ENCODE results near the gene ZCCHC2. TPM values are rescaled to one million over a fixed set of nuclear protein-coding genes. Genes with fewer than 3 reads are reported as not detected.

Gene ZCCHC2
- total RNA-seq (10 to 100 TPM; 33.5 to 34.7 TPM), polyA plus RNA-seq (1 to 10 TPM; 6.9 to 7.0 TPM)
- long read RNA-seq, donor 1, partial matches to known transcripts = 1 of 10 reads
- long read RNA-seq, donor 1, other reads (novel, unspliced or antisense) = 7 of 10 reads
- long read RNA-seq, donor 2, partial matches to known transcripts = 4 of 8 reads
- long read RNA-seq, donor 2, other reads (novel, unspliced or antisense) = 4 of 8 reads

DNA sequence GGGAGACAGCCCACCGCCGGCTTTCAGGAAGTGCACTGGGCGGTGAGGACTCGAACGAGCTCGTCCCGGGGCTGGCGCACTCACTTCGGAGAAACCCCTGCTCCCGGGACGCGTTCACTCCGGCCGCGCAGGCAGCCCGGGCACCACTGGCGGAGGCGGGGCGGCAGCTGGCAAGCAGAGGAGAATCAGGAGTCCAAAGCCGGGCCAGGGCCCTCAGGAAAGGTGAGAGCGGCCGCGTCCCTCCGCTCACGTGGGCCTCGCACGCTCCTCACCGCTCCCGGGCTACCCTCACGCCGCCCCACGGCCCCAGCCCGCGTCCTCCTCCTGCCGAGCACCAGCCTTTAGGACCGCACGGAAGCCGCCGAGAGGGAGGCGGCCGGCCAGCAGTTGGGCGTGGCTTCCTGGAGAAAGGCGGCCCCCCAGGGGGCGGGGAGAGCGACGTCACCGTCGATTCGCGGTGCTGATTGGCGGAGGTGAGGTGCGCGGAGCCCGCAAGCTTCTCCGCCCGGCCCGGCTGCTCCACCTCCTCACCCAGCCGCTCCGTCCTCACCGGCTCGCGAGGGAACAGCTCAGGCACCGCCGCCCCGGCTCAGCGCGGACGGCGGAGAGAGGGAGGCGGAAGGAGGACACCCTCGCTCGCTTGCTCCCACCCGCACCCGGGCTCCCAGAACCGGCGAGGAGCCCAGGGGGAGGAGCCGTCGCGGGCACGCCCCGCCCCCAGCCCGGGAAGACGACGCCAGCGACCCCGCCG, at the start of gene ZCCHC2:
Gene ZCCHC2, plus strand, starts transcription at position 522 of the 751 bp plus-strand sequence. CDS start 400 bp downstream, outside the sequence.
- DNase-seq = peak; percentile 99
- WGBS, 2 donors = 0 to 1% methylated on average over 59 to 87 of the region's 87 CpGs
- Histone ChIP-seq H3K9me3 (ENCODE audit: control insufficient read depth, low read length) (no peaks in the 10 kb centered on the region), H3K27ac (ENCODE audit: low read depth in 1 of 2, low read length in 2 of 2) (peak within 1 kb of the TSS; percentile 90 to 93), H3K36me3 (ENCODE audit: control insufficient read depth in 1 of 2, insufficient read depth in 2 of 2, low read length in 1 of 2) (no peaks in the 10 kb centered on the region), H3K4me3 (ENCODE audit: low read length in 2 of 2) (peak within 1 kb of the TSS; percentile 89 to 97), H3K4me1 (ENCODE audit: control insufficient read depth in 1 of 2, insufficient read depth in 2 of 2, low read length in 2 of 2) (no peaks in the 10 kb centered on the region), H3K27me3 (ENCODE audit: control insufficient read depth in 1 of 2, insufficient read depth in 2 of 2, low read length in 1 of 2) (no peaks in the 10 kb centered on the region)
- ATAC-seq (ENCODE audit: low FRiP score) = peak; percentile 95
- intact Hi-C loops (cut with DNase I) = loop anchor here (1.0 to 5.0 kb wide), 3 partner anchors 86 to 97 kb away; no protein-coding TSS in a partner anchor

DNA sequence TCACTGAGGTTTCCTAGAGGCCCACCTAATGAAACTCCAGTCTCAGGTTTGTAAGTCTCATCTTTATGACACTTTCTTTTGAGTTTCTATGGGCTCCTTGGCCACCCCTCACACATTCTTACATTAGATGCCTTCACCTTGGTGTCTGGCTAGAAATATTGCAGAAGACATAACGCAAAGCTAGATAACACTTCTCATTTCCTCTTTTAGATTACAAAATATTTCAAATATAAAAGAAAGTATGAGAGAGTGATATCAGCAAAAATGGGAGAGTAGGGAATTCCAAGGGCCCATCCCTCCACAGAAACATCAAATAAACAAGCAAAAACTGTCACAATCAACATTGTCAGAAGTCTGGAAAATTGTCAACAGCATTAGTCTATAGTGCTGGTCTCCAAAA, 43.3 kb upstream of the ZCCHC2 start:
- intact Hi-C loops (cut with DNase I) = no loop called here
- H3K27ac ChIP-seq (ENCODE audit: low read depth in 1 of 2, low read length in 2 of 2) = no peak overlapping the region
- 77 to 86% methylated on average over 1 of the region's 1 CpG for WGBS, 2 donors
- H3K9me3 ChIP-seq (ENCODE audit: control insufficient read depth, low read length) = peaks cover 4% of the 10 kb centered on the region
- DNase-seq = no peak
- H3K27me3 ChIP-seq (ENCODE audit: control insufficient read depth in 1 of 2, insufficient read depth in 2 of 2, low read length in 1 of 2) = peaks cover 0 to 1% of the 10 kb centered on the region in 2 donors
- ATAC-seq (ENCODE audit: low FRiP score) = no peak
- no peaks in the 10 kb centered on the region for H3K4me1 ChIP-seq (ENCODE audit: control insufficient read depth in 1 of 2, insufficient read depth in 2 of 2, low read length in 2 of 2)
- H3K4me3 ChIP-seq (ENCODE audit: low read length in 2 of 2) = no peak overlapping the region
- H3K36me3 ChIP-seq (ENCODE audit: control insufficient read depth in 1 of 2, insufficient read depth in 2 of 2, low read length in 1 of 2) = no peaks in the 10 kb centered on the region

DNA sequence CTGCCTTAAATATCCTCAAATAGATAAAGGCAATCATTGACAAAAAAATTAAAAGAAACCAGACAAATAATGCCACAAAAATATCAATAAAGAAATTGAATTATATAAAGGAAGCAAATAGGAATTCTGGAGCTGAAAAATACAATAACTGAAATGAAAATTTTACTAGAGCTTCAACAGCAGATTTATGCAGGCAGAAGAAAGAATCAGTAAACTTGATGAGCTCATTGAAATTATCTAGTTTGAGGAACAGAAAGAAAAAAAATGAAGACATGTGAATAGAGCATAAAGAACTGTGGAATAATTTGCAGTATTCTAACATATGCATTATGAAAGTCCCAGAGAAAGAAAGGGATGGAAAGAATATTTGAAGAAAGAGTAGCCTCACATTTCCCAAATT, 41.9 kb upstream of the ZCCHC2 start:
- H3K27me3 ChIP-seq (ENCODE audit: control insufficient read depth in 1 of 2, insufficient read depth in 2 of 2, low read length in 1 of 2) = peaks cover 0 to 1% of the 10 kb centered on the region in 2 donors
- ATAC-seq (ENCODE audit: low FRiP score) = no peak
- intact Hi-C loops (cut with DNase I) = no loop called here

DNA sequence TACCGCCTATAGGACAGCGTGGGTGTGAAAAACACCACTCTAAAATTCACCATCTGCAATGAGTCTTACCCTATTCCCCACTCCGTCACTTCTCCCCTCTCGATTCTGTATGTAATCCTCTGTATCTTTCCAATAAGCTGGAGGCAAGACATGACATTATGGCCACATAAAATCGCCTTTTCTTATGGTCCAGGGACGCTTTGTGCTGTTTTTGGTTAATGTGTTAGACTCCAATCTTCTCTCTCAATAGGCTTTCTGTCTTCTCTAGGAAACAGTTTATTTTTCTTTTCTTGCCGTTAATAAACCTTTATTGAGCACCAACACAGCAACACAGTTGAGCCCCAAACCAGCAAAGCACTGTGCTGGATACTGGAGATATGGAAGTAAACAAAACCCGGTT, 37.9 kb upstream of the ZCCHC2 start:
- Histone ChIP-seq H3K9me3 (ENCODE audit: control insufficient read depth, low read length) (peaks cover 2% of the 10 kb centered on the region), H3K4me3 (ENCODE audit: low read length in 2 of 2) (no peak overlapping the region), H3K36me3 (ENCODE audit: control insufficient read depth in 1 of 2, insufficient read depth in 2 of 2, low read length in 1 of 2) (no peaks in the 10 kb centered on the region), H3K27ac (ENCODE audit: low read depth in 1 of 2, low read length in 2 of 2) (no peak overlapping the region), H3K27me3 (ENCODE audit: control insufficient read depth in 1 of 2, insufficient read depth in 2 of 2, low read length in 1 of 2) (peaks cover 0 to 1% of the 10 kb centered on the region in 2 donors), H3K4me1 (ENCODE audit: control insufficient read depth in 1 of 2, insufficient read depth in 2 of 2, low read length in 2 of 2) (peaks cover 0 to 1% of the 10 kb centered on the region in 2 donors)
- no peak for ATAC-seq (ENCODE audit: low FRiP score)
- DNase-seq = no peak
- intact Hi-C loops (cut with DNase I) = no loop called here
- 69 to 72% methylated on average over 8 of the region's 8 CpGs for WGBS, 2 donors

More for the DNA sequence above, 41.9 kb upstream of the ZCCHC2 start:
- Histone ChIP-seq H3K4me1 (ENCODE audit: control insufficient read depth in 1 of 2, insufficient read depth in 2 of 2, low read length in 2 of 2) (peaks cover 0 to 1% of the 10 kb centered on the region in 2 donors), H3K27ac (ENCODE audit: low read depth in 1 of 2, low read length in 2 of 2) (no peak overlapping the region), H3K4me3 (ENCODE audit: low read length in 2 of 2) (no peak overlapping the region), H3K9me3 (ENCODE audit: control insufficient read depth, low read length) (peaks cover 2% of the 10 kb centered on the region), H3K36me3 (ENCODE audit: control insufficient read depth in 1 of 2, insufficient read depth in 2 of 2, low read length in 1 of 2) (no peaks in the 10 kb centered on the region)
- no peak for DNase-seq

DNA sequence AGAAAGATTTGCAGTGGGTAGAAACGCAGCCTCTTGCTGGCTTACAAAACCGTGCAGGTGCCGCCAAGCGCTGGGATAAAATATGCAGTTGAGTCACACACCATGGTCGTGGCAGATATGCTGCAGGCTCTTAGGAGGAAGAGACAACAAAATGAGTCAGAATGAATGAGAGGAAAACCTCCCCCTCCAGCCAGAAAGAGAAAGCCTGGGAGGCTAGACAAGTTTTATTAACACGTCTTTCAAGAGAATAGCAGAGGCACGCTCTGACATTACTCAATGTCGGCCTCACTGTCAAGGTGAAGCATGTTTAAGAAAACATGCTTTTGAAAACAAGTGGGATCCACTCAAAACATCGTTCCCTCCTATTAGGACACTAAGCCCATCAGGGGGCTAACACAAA, 37.1 kb upstream of the ZCCHC2 start:
- intact Hi-C loops (cut with DNase I) = no loop called here
- peaks cover 0 to 1% of the 10 kb centered on the region in 2 donors for H3K4me1 ChIP-seq (ENCODE audit: control insufficient read depth in 1 of 2, insufficient read depth in 2 of 2, low read length in 2 of 2)
- WGBS, 2 donors = 27 to 28% methylated on average over 9 of the region's 9 CpGs
- no peaks in the 10 kb centered on the region for H3K27me3 ChIP-seq (ENCODE audit: control insufficient read depth in 1 of 2, insufficient read depth in 2 of 2, low read length in 1 of 2)
- DNase-seq (no peak), ATAC-seq (ENCODE audit: low FRiP score) (no peak)
- H3K4me3 ChIP-seq (ENCODE audit: low read length in 2 of 2) = no peak overlapping the region
- H3K27ac ChIP-seq (ENCODE audit: low read depth in 1 of 2, low read length in 2 of 2) = no peak overlapping the region
- no peaks in the 10 kb centered on the region for H3K9me3 ChIP-seq (ENCODE audit: control insufficient read depth, low read length)
- no peaks in the 10 kb centered on the region for H3K36me3 ChIP-seq (ENCODE audit: control insufficient read depth in 1 of 2, insufficient read depth in 2 of 2, low read length in 1 of 2)

DNA sequence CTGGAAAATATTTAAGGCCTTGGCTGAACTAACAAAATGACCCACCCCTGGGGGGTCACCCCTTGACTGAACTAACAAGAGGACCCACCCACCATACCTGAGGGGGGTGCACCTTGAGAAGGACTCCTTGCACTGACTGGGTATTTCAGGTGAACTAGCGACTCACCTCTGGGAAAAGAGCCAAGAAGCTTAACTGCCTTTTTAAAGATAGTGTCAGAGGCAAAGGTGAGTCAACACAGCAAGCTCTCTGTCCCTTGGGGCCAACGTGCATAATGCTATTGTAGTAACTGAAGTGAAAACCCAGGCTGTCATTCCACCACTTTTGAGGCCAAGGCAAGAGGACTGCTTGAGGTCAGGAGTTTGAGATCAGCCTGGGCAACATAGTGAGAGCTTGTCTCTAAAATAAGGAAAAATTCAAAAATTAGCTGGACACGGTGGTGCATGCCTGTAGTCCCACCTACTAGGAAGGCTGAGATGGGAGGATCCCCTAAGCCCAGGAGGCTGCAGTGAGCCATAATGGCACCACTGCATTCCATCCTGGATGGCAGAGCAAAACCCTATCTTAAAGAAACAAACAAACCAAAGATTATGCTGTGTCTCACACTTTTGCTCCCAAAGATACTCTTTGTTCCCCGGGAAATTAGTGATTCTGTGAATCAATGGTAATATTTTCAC, 36.4 kb upstream of the ZCCHC2 start:
- Histone ChIP-seq H3K36me3 (ENCODE audit: control insufficient read depth in 1 of 2, insufficient read depth in 2 of 2, low read length in 1 of 2) (no peaks in the 10 kb centered on the region), H3K27ac (ENCODE audit: low read depth in 1 of 2, low read length in 2 of 2) (no peak overlapping the region), H3K4me1 (ENCODE audit: control insufficient read depth in 1 of 2, insufficient read depth in 2 of 2, low read length in 2 of 2) (peaks cover 0 to 1% of the 10 kb centered on the region in 2 donors), H3K9me3 (ENCODE audit: control insufficient read depth, low read length) (no peaks in the 10 kb centered on the region), H3K27me3 (ENCODE audit: control insufficient read depth in 1 of 2, insufficient read depth in 2 of 2, low read length in 1 of 2) (no peaks in the 10 kb centered on the region), H3K4me3 (ENCODE audit: low read length in 2 of 2) (no peak overlapping the region)
- DNase-seq (no peak), ATAC-seq (ENCODE audit: low FRiP score) (no peak)
- intact Hi-C loops (cut with DNase I) = no loop called here
- WGBS, 2 donors = 78 to 80% methylated on average over 4 of the region's 4 CpGs

DNA sequence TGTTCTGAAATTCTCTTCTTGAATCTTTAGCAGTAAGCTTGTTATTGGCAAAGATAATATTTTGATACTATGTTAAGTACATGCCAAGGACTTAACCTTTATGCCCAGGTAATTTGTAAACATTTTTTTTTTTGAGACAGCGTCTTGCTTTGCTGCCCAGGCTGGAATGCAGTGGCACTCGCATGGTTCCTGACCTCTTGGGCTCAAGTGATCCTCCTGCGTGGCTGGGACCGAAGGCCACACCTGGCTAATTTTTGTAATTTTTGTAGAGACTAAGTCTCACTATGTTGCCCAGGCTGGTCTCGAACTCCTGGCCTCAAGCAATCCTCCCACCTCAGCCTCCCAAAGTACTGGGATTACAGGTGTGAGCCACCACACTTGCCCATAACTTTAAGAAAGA, 35.7 kb upstream of the ZCCHC2 start:
- 88 to 90% methylated on average over 5 of the region's 5 CpGs for WGBS, 2 donors
- Histone ChIP-seq H3K27ac (ENCODE audit: low read depth in 1 of 2, low read length in 2 of 2) (no peak overlapping the region), H3K27me3 (ENCODE audit: control insufficient read depth in 1 of 2, insufficient read depth in 2 of 2, low read length in 1 of 2) (no peaks in the 10 kb centered on the region), H3K9me3 (ENCODE audit: control insufficient read depth, low read length) (no peaks in the 10 kb centered on the region), H3K4me1 (ENCODE audit: control insufficient read depth in 1 of 2, insufficient read depth in 2 of 2, low read length in 2 of 2) (peaks cover 0 to 1% of the 10 kb centered on the region in 2 donors), H3K4me3 (ENCODE audit: low read length in 2 of 2) (no peak overlapping the region), H3K36me3 (ENCODE audit: control insufficient read depth in 1 of 2, insufficient read depth in 2 of 2, low read length in 1 of 2) (no peaks in the 10 kb centered on the region)
- ATAC-seq (ENCODE audit: low FRiP score) (no peak), DNase-seq (no peak)
- intact Hi-C loops (cut with DNase I) = no loop called here

DNA sequence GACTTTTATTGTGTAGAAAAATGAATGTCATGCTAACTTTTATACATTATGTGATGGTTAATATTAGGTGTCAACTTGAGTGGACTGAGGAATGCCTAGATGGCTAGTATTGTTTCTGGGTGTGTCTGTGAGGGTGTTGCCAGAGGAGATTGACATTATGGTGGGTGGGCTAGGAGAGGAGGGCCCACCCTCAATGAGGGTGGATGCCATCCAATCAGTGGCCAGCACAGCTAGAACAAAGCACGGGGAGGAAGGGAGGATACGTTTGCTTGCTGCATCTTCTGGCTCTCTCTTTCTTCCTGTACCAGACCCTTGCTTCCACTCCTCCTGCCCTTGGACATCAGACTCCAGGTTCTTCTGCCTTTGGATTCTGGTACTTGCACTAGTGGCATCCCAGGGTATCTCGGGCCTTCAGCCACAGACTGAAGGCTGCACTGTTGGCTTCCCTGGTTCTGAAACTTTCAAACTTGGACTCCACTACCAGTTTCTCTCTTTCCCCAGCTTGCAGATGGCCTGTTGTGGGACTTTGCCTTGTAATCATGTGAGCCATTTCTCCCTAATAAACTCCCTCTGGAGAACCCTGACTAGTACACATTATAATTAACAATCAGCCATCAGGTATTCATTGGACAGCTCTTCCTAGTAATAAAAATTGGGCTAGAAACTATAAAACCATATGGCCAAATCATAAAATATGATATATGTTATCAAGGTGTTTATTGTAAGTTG, 31.7 kb upstream of the ZCCHC2 start:
- no peaks in the 10 kb centered on the region for H3K36me3 ChIP-seq (ENCODE audit: control insufficient read depth in 1 of 2, insufficient read depth in 2 of 2, low read length in 1 of 2)
- ATAC-seq (ENCODE audit: low FRiP score) = no peak
- WGBS, 2 donors = 55 to 60% methylated on average over 3 of the region's 3 CpGs

More for the DNA sequence above, 31.7 kb upstream of the ZCCHC2 start:
- no peaks in the 10 kb centered on the region for H3K4me1 ChIP-seq (ENCODE audit: control insufficient read depth in 1 of 2, insufficient read depth in 2 of 2, low read length in 2 of 2)
- H3K27me3 ChIP-seq (ENCODE audit: control insufficient read depth in 1 of 2, insufficient read depth in 2 of 2, low read length in 1 of 2) = no peaks in the 10 kb centered on the region
- no peaks in the 10 kb centered on the region for H3K9me3 ChIP-seq (ENCODE audit: control insufficient read depth, low read length)
- no peak for DNase-seq
- no peak overlapping the region for H3K4me3 ChIP-seq (ENCODE audit: low read length in 2 of 2)
- intact Hi-C loops (cut with DNase I) = no loop called here
- no peak overlapping the region for H3K27ac ChIP-seq (ENCODE audit: low read depth in 1 of 2, low read length in 2 of 2)
